ENCODE results near the gene KBTBD12.
"Not testable (repeated sequence)": the region's sequence is repeated elsewhere in the genome, so short reads cannot be mapped to it uniquely, and the experiment has no call there.

Gene KBTBD12, protein sequence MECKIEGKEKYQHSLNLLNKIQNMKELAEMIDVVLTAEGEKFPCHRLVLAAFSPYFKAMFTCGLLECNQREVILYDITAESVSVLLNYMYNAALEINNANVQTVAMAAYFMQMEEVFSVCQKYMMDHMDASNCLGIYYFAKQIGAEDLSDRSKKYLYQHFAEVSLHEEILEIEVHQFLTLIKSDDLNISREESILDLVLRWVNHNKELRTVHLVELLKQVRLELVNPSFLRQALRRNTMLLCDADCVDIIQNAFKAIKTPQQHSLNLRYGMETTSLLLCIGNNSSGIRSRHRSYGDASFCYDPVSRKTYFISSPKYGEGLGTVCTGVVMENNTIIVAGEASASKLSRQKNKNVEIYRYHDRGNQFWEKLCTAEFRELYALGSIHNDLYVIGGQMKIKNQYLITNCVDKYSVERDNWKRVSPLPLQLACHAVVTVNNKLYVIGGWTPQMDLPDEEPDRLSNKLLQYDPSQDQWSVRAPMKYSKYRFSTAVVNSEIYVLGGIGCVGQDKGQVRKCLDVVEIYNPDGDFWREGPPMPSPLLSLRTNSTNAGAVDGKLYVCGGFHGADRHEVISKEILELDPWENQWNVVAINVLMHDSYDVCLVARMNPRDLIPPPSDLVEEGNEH

DNA sequence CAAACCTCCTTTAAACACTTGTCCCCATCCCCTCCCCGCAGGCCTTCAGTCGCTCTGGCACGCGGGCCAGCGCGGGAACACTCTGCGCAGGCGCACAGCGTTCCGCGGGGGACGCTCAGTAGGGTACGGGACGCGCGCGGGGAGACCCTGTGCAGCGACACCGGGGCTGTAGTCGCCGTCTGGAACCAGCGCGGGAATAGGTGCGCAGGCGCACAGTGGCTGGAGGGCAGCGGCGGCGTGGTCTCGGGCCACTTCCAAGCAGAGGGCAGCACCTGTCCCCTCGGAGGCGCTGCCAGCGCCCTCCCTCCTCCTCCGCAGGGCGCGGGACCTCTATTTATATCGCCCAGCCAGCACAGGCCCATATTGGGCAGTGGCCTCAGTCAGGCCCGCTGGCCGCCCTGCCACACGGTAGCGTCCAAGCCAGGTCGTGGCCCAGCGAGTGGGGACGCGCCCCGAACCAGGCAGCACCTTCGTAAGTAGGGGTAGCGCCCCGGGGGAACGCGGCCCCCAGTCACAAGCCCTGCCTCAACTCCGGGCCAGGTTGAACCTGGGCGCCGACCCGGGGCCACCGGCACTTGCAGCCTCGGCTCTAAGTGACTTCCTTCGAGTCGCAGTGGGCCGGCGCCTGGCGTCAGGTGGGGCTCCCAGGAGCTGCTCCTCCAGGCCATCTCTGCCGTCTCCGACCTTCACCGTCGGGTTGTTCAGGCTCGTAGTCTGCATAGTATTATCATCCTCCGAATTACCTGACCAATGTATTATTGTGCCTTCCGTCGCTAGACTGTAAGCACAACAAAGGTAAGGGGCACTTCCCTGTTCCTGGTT lies at the start of gene KBTBD12:
KBTBD12 (plus strand) TSS at position 118 of the 822 bp plus-strand sequence. CDS start 7,830 bp downstream, outside the sequence.
- peak within 1 kb of the TSS; percentile 16 for H3K4me3 ChIP-seq (ENCODE audit: low read length)
- no peak for DNase-seq (ENCODE audit: low read depth)
- TF ChIP-seq CTCF (IDR thresholded peaks at IDR 0.05; ENCODE audit: insufficient read depth, low read depth, low read length, missing control alignments), result no peak

DNA sequence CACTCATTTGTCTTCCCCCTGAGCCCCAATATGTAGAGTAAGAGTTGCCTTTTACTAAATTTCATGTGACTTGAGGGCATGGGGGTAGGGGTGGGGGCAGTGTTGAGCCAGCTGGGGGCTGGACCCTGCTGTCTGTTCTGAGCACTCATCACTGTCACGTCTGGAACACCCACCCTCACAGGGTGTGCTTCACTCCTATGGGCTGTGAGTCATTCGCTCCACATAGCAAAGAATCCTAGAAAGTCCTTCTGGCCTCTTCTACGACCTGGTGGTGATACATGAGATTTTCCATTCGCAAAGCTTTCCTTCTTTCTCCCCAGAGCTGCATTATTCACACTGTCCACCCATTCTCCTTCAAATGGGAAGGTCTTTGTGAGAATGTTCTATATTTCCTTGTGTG lies 49.1 kb upstream of the KBTBD12 start:
- no peak overlapping the region for H3K4me3 ChIP-seq (ENCODE audit: low read length)
- TF ChIP-seq CTCF (IDR thresholded peaks at IDR 0.05; ENCODE audit: insufficient read depth, low read depth, low read length, missing control alignments), result no peak
- DNase-seq (ENCODE audit: low read depth), result peak; percentile 41

- no peak overlapping the region for H3K4me3 ChIP-seq (ENCODE audit: low read length)
- no peak for DNase-seq (ENCODE audit: low read depth)
- no peak for TF ChIP-seq CTCF (IDR thresholded peaks at IDR 0.05; ENCODE audit: insufficient read depth, low read depth, low read length, missing control alignments)
Measured at GRCh38 chr3:127867412-127867811, 47.6 kb upstream of the KBTBD12 start.

DNA sequence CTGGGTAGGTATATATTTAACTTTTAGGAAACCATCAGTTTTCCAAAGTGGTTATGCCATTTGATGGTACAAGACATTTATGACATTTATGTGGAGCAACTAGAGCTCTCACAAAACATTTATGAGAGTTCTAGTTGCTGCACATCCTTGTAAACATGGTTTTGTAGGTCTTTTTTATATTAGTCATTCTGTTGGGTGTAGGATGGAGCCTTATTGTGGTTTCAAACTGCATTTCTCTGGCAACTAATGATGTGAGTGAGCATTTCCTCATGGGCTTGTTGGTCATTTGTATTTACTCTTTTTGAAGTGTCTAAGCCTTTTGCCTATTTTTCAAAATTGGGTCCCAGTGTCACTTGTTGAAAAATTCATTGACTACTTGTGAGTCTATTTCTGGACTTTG lies 47.0 kb upstream of the KBTBD12 start:
- no peak for TF ChIP-seq CTCF (IDR thresholded peaks at IDR 0.05; ENCODE audit: insufficient read depth, low read depth, low read length, missing control alignments)
- DNase-seq (ENCODE audit: low read depth), result peak; percentile 17
- H3K4me3 ChIP-seq (ENCODE audit: low read length), result no peak overlapping the region

GRCh38 chr3:127870156-127870555 lies 44.9 kb upstream of the KBTBD12 start:
- no peak for DNase-seq (ENCODE audit: low read depth)
- no peak overlapping the region for H3K4me3 ChIP-seq (ENCODE audit: low read length)
- TF ChIP-seq CTCF (IDR thresholded peaks at IDR 0.05; ENCODE audit: insufficient read depth, low read depth, low read length, missing control alignments), result no peak

DNA sequence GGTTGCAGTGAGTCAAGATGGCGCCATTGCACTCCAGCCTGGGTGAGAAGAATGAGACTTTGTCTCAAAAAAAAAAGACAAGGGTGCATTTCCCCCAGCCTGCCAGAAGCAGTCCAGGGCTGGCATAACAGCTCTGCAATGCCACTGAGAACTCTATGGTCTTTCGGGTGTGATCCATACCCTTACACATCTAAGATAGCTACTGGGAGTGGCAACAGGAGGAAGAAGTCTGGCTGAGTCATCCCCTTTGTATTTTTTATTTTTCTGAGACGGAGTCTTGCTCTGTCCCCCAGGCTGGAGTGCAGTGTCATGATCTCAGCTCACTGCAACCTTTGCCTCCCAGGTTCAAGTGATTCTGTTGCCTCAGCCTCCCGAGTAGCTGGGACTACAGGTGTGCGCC lies 40.9 kb upstream of the KBTBD12 start:
- not testable (repeated sequence) for H3K4me3 ChIP-seq (ENCODE audit: low read length)
- DNase-seq (ENCODE audit: low read depth), result peak; percentile 71

DNA sequence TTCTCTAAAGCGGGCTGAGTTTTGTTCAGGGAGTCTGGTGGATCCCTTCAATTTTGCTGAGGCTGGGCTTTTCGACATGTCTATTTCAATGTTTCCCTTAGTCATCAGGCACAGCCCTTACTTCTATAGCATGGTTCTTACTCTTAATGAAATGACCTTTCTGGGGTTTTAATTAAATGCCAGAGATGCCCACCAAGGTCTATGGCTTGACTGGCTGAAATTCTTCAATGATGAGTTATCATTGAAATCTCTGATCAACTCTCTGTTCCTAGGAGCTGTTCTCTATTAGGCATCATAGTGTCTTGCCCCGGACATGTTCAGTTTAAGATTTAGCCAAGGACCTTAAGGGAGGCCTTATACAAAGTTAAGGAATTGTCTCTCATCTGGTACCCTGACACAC lies 33.4 kb upstream of the KBTBD12 start:
- no peak for DNase-seq (ENCODE audit: low read depth)
- TF ChIP-seq CTCF (IDR thresholded peaks at IDR 0.05; ENCODE audit: insufficient read depth, low read depth, low read length, missing control alignments), result no peak
- H3K4me3 ChIP-seq (ENCODE audit: low read length), result no peak overlapping the region

Measured in epithelial cell of esophagus (primary cell).